PFSK-1 (cell line): ENCODE measurements around the gene RNF152.

Source experiments
- FOXP2 ChIP-seq: optimal IDR thresholded peaks from 2 replicates; pipeline ENCODE3; 2011; ENCODE audit warnings: borderline replicate concordance, control low read depth, inconsistent platforms; ENCODE audit not compliant: insufficient read depth; ENCODE audit errors: extremely low read length, extremely low read depth
- POLR2AphosphoS5 ChIP-seq: IDR thresholded peaks from 2 replicates; pipeline ENCODE4 v1.6.1; 2012; ENCODE audit warnings: low read depth, mild to moderate bottlenecking, control low read depth, low read length, moderate library complexity
- SIN3A ChIP-seq: IDR thresholded peaks from 2 replicates; pipeline ENCODE4 v1.6.1; 2012; ENCODE audit warnings: mild to moderate bottlenecking, low read length, moderate library complexity, borderline replicate concordance; ENCODE audit not compliant: insufficient read depth
- TAF1 ChIP-seq: IDR thresholded peaks from 2 replicates; pipeline ENCODE4 v1.6.1; 2012; ENCODE audit warnings: low read length, control low read depth, borderline replicate concordance; ENCODE audit not compliant: insufficient read depth
- TF ChIP-seq, protein P1 (sequence below), 2 experiments: IDR thresholded peaks; 2 replicates each; pipeline versions ENCODE4 v1.6.1 to v1.8.0; 2011 to 2012; ENCODE audit warnings: low read depth in 2 of 2, low read length in 2 of 2, control low read depth in 1 of 2, inconsistent platforms in 1 of 2, mild to moderate bottlenecking in 1 of 2, moderate library complexity in 1 of 2; ENCODE audit not compliant: insufficient read depth in 1 of 2

DNA sequence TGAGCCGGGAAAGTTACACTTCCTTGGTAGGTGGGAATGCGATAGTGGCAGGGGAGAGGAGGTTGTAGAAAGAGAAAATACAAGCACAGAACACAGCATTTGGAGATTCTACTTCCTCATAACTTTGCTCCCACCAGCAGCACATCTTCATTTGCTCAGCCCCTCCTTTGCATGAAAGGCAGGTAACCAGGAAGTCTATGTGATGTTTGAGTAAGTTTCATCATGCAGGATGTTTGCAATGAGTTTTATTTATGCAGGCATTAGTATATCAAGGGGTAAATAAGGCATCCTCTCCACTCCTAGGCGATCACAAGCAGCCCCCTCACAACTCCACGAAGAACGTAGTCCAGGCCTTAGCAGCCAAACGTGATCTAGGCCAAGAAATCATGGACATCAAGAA, 5.0 kb downstream of the RNF152 start:
- TF ChIP-seq, protein P1, sequence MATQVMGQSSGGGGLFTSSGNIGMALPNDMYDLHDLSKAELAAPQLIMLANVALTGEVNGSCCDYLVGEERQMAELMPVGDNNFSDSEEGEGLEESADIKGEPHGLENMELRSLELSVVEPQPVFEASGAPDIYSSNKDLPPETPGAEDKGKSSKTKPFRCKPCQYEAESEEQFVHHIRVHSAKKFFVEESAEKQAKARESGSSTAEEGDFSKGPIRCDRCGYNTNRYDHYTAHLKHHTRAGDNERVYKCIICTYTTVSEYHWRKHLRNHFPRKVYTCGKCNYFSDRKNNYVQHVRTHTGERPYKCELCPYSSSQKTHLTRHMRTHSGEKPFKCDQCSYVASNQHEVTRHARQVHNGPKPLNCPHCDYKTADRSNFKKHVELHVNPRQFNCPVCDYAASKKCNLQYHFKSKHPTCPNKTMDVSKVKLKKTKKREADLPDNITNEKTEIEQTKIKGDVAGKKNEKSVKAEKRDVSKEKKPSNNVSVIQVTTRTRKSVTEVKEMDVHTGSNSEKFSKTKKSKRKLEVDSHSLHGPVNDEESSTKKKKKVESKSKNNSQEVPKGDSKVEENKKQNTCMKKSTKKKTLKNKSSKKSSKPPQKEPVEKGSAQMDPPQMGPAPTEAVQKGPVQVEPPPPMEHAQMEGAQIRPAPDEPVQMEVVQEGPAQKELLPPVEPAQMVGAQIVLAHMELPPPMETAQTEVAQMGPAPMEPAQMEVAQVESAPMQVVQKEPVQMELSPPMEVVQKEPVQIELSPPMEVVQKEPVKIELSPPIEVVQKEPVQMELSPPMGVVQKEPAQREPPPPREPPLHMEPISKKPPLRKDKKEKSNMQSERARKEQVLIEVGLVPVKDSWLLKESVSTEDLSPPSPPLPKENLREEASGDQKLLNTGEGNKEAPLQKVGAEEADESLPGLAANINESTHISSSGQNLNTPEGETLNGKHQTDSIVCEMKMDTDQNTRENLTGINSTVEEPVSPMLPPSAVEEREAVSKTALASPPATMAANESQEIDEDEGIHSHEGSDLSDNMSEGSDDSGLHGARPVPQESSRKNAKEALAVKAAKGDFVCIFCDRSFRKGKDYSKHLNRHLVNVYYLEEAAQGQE (IDR thresholded peaks at IDR 0.05; ENCODE audit: insufficient read depth in 1 of 2, low read depth in 2 of 2, low read length in 2 of 2) = no peak
- TF ChIP-seq SIN3A (no peak), POLR2AphosphoS5 (no peak), TAF1 (no peak), FOXP2 (no peak)
